ENCODE results near the gene ARHGEF28. TPM values are rescaled to one million over a fixed set of nuclear protein-coding genes. Genes with fewer than 3 reads are reported as not detected.
A peak's percentile ranks its signal among the peaks of the same experiment; 100 is the strongest.

The ARHGEF28 gene
- total RNA-seq, 1 donor from 2014 or later, result 0.93 TPM

- Mint-ChIP-seq H3K27me3 (ENCODE audit: low read depth) (no peaks in the 10 kb centered on the region), H3K36me3 (ENCODE audit: low read depth) (peaks cover 4% of the 10 kb centered on the region), H3K4me3 (no peak overlapping the region), H3K9me3 (peaks cover 12% of the 10 kb centered on the region), H3K27ac (ENCODE audit: unreplicated experiment) (no peak overlapping the region), H3K4me1 (peaks cover 11% of the 10 kb centered on the region)
- TF ChIP-seq, protein P1, sequence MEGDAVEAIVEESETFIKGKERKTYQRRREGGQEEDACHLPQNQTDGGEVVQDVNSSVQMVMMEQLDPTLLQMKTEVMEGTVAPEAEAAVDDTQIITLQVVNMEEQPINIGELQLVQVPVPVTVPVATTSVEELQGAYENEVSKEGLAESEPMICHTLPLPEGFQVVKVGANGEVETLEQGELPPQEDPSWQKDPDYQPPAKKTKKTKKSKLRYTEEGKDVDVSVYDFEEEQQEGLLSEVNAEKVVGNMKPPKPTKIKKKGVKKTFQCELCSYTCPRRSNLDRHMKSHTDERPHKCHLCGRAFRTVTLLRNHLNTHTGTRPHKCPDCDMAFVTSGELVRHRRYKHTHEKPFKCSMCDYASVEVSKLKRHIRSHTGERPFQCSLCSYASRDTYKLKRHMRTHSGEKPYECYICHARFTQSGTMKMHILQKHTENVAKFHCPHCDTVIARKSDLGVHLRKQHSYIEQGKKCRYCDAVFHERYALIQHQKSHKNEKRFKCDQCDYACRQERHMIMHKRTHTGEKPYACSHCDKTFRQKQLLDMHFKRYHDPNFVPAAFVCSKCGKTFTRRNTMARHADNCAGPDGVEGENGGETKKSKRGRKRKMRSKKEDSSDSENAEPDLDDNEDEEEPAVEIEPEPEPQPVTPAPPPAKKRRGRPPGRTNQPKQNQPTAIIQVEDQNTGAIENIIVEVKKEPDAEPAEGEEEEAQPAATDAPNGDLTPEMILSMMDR (conservative IDR thresholded peaks at IDR 0.05), result no peak
- DNase-seq (ENCODE audit: low read depth, low spot score), result no peak
Measured at GRCh38 chr5:73890569-73890968, 264.6 kb downstream of the ARHGEF28 start.

DNA sequence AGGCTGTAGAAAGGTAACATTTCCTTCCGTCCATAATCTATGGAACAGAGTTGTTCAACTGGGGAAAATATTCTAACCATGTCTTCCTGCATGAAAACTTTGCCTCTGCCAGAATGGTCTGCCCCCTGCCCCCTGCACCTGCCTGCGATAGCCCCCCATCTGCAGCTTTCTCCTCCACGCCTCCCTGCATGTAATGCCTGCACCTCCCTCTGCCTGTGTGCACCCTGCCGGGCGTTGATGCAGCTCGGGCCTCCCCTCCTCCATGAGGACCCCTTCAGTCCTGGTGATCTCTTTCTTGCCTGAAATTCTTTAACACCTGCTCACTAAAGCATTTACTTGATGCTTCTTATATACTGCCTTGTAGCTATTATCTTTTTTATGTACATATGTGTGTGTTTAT is 266.2 kb downstream of the ARHGEF28 start:
- Mint-ChIP-seq H3K36me3 (ENCODE audit: low read depth) (peaks cover 4% of the 10 kb centered on the region), H3K4me3 (no peak overlapping the region), H3K4me1 (peaks cover 21% of the 10 kb centered on the region), H3K9me3 (peaks cover 12% of the 10 kb centered on the region), H3K27me3 (ENCODE audit: low read depth) (no peaks in the 10 kb centered on the region), H3K27ac (ENCODE audit: unreplicated experiment) (no peak overlapping the region)
- TF ChIP-seq, protein P1 (conservative IDR thresholded peaks at IDR 0.05), result no peak
- DNase-seq (ENCODE audit: low read depth, low spot score), result no peak

DNA sequence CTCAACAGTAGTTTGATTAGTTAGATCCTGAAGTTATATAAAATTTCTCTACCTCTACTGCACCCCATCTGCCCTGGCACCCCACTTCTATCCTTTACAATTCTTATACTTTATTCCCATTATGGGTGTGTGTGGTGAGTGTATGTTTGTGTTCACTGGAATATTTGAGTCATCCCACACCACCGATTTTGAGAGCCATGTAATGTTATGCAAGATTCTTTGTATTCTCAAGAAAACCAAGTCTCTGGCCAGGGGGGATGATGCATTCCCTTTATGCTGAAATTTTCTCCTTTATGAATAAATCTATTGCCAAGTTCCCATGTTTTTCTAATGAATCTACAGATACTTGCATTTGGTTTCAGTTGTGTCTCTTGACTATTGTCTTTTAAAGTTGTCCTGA is 266.8 kb downstream of the ARHGEF28 start:
- TF ChIP-seq, protein P1 (conservative IDR thresholded peaks at IDR 0.05), result no peak
- Mint-ChIP-seq H3K4me1 (peaks cover 22% of the 10 kb centered on the region), H3K27ac (ENCODE audit: unreplicated experiment) (no peak overlapping the region), H3K9me3 (peaks cover 12% of the 10 kb centered on the region), H3K27me3 (ENCODE audit: low read depth) (no peaks in the 10 kb centered on the region), H3K36me3 (ENCODE audit: low read depth) (peaks cover 4% of the 10 kb centered on the region), H3K4me3 (no peak overlapping the region)
- DNase-seq (ENCODE audit: low read depth, low spot score), result no peak

GRCh38 chr5:73893813-73894212 is 267.8 kb downstream of the ARHGEF28 start:
- peaks cover 28% of the 10 kb centered on the region for H3K4me1 Mint-ChIP-seq
- peaks cover 4% of the 10 kb centered on the region for H3K36me3 Mint-ChIP-seq (ENCODE audit: low read depth)
- DNase-seq (ENCODE audit: low read depth, low spot score), result no peak
- TF ChIP-seq, protein P1 (conservative IDR thresholded peaks at IDR 0.05), result no peak
- H3K27me3 Mint-ChIP-seq (ENCODE audit: low read depth), result no peaks in the 10 kb centered on the region
- peaks cover 12% of the 10 kb centered on the region for H3K9me3 Mint-ChIP-seq
- H3K27ac Mint-ChIP-seq (ENCODE audit: unreplicated experiment), result peak overlapping the region; percentile 65
- no peak overlapping the region for H3K4me3 Mint-ChIP-seq

DNA sequence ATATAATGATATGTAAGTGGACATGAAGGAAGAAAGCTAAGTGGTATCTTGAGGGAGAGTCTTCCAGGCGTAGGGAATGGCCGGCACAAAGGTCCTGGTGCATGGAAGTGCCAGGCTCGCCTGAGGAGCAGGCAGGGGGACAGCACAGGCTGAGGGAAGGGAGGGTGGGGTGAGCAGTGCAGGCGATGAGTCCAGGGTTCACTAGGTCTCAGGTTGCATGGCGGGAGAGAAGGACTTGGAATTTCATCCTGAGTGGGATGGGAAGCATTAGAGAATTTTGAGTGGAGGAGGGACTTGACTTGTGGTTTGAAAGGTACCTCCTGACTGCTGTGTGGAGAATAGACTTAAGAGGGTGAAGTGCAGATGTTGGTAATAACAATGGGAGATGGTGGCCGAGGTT is 268.9 kb downstream of the ARHGEF28 start:
- H3K27me3 Mint-ChIP-seq (ENCODE audit: low read depth), result no peaks in the 10 kb centered on the region
- no peak for DNase-seq (ENCODE audit: low read depth, low spot score)
- no peak overlapping the region for H3K27ac Mint-ChIP-seq (ENCODE audit: unreplicated experiment)
- peaks cover 36% of the 10 kb centered on the region for H3K4me1 Mint-ChIP-seq
- H3K9me3 Mint-ChIP-seq, result peaks cover 12% of the 10 kb centered on the region
- H3K4me3 Mint-ChIP-seq, result no peak overlapping the region
- peaks cover 4% of the 10 kb centered on the region for H3K36me3 Mint-ChIP-seq (ENCODE audit: low read depth)
- TF ChIP-seq, protein P1 (conservative IDR thresholded peaks at IDR 0.05), result no peak

DNA sequence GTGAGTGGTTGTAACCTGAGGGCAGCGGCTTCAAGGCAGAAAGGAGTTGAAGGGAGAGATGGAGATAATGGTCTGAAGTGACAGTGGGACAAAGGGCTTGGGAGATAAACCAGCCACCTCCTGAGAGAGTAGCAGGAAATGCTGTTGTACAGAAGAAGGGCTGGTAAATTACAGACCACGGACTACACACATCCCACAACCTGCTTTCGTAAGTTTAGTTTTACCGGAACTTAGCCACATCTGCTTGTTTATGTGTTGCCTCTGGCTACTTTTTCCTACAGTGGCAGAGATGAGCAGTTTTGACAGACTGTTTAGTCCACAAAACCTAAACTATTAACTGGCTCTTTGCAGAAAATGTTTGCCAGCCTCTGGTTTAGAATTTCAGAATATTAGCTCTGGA is 269.5 kb downstream of the ARHGEF28 start:
- TF ChIP-seq, protein P1 (conservative IDR thresholded peaks at IDR 0.05), result no peak
- Mint-ChIP-seq H3K4me1 (peaks cover 42% of the 10 kb centered on the region), H3K9me3 (peaks cover 12% of the 10 kb centered on the region), H3K36me3 (ENCODE audit: low read depth) (peaks cover 4% of the 10 kb centered on the region), H3K4me3 (no peak overlapping the region), H3K27me3 (ENCODE audit: low read depth) (no peaks in the 10 kb centered on the region), H3K27ac (ENCODE audit: unreplicated experiment) (peak overlapping the region; percentile 32)
- no peak for DNase-seq (ENCODE audit: low read depth, low spot score)

Measured in neural crest cell (in vitro differentiated cells).